HL-60 (cell line): Measurements from ENCODE around the gene RDH5.

ENCODE experiments used
- DNase-seq, 2 experiments: peaks; one replicate each; pipeline ENCODE4 v3.0.0-alpha.2; 2010 to 2020; ENCODE audit warnings: low read depth in 1 of 2, low spot score in 1 of 2
- H3K27ac ChIP-seq: fragments of 250-450 bp; sonication (Bioruptor Pico); replicated peaks from 2 replicates; pipeline ENCODE4 v1.5.1; 2020; ENCODE audit warnings: mild to moderate bottlenecking, moderate library complexity
- H3K27me3 ChIP-seq: fragments of 250-450 bp; sonication (Bioruptor Pico); 2 replicates; pipeline ENCODE4 v1.5.1; 2021; ENCODE audit warnings: mild to moderate bottlenecking, moderate library complexity; ENCODE audit not compliant: insufficient read depth, poor library complexity, severe bottlenecking
- H3K4me3 ChIP-seq: replicated peaks from 2 replicates; pipeline ENCODE4 v1.5.1; 2011; ENCODE audit warnings: mild to moderate bottlenecking, control low read depth, low read length; ENCODE audit not compliant: insufficient read depth
- GABPA ChIP-seq: IDR thresholded peaks from 2 replicates; pipeline ENCODE4 v1.6.1; 2012; ENCODE audit warnings: low read depth
- POLR2AphosphoS5 ChIP-seq: IDR thresholded peaks from 2 replicates; pipeline ENCODE4 v1.6.1; 2012; ENCODE audit warnings: low read depth
- SPI1 ChIP-seq: IDR thresholded peaks from 2 replicates; pipeline ENCODE4 v1.6.1; 2012; ENCODE audit warnings: low read depth, mild to moderate bottlenecking, borderline replicate concordance
- TF ChIP-seq, protein P1 (sequence below): IDR thresholded peaks from one replicate; pipeline ENCODE4 v1.5.1; 2011; ENCODE audit warnings: low read length, control low read depth, inconsistent platforms; ENCODE audit not compliant: insufficient read depth
- TF ChIP-seq, protein P2 (sequence below): IDR thresholded peaks from 2 replicates; pipeline ENCODE4 v1.6.1; 2012; ENCODE audit warnings: low read depth; ENCODE audit not compliant: insufficient replicate concordance

RDH5 gene

DNA sequence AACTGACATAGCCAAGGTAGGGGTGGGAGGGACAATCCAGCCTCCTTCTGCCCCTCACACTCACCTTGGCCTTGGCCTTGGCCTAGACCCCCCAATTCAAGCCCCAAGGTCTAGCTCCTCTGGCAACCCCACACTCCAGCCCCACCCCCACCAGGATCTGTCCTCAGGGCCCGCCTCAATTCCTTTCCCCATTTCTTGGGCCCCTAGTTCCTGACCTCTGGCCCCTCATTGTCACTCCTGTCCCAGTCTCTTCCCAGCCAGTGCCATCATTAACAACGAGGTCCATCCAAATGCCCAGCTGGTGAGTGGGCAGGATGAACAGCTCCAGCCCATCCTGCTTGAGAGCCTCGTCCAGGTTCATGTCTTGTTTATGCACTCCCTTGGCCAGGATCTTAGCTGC is 15.9 kb downstream of the RDH5 start:
- no peaks in the 10 kb centered on the region for H3K27me3 ChIP-seq
- H3K27ac ChIP-seq, result no peak overlapping the region
- no peak for DNase-seq
- no peak overlapping the region for H3K4me3 ChIP-seq
- TF ChIP-seq POLR2AphosphoS5 (no peak), GABPA (no peak), SPI1 (no peak)
- TF ChIP-seq, protein P1, sequence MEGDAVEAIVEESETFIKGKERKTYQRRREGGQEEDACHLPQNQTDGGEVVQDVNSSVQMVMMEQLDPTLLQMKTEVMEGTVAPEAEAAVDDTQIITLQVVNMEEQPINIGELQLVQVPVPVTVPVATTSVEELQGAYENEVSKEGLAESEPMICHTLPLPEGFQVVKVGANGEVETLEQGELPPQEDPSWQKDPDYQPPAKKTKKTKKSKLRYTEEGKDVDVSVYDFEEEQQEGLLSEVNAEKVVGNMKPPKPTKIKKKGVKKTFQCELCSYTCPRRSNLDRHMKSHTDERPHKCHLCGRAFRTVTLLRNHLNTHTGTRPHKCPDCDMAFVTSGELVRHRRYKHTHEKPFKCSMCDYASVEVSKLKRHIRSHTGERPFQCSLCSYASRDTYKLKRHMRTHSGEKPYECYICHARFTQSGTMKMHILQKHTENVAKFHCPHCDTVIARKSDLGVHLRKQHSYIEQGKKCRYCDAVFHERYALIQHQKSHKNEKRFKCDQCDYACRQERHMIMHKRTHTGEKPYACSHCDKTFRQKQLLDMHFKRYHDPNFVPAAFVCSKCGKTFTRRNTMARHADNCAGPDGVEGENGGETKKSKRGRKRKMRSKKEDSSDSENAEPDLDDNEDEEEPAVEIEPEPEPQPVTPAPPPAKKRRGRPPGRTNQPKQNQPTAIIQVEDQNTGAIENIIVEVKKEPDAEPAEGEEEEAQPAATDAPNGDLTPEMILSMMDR, result no peak
- TF ChIP-seq, protein P2, sequence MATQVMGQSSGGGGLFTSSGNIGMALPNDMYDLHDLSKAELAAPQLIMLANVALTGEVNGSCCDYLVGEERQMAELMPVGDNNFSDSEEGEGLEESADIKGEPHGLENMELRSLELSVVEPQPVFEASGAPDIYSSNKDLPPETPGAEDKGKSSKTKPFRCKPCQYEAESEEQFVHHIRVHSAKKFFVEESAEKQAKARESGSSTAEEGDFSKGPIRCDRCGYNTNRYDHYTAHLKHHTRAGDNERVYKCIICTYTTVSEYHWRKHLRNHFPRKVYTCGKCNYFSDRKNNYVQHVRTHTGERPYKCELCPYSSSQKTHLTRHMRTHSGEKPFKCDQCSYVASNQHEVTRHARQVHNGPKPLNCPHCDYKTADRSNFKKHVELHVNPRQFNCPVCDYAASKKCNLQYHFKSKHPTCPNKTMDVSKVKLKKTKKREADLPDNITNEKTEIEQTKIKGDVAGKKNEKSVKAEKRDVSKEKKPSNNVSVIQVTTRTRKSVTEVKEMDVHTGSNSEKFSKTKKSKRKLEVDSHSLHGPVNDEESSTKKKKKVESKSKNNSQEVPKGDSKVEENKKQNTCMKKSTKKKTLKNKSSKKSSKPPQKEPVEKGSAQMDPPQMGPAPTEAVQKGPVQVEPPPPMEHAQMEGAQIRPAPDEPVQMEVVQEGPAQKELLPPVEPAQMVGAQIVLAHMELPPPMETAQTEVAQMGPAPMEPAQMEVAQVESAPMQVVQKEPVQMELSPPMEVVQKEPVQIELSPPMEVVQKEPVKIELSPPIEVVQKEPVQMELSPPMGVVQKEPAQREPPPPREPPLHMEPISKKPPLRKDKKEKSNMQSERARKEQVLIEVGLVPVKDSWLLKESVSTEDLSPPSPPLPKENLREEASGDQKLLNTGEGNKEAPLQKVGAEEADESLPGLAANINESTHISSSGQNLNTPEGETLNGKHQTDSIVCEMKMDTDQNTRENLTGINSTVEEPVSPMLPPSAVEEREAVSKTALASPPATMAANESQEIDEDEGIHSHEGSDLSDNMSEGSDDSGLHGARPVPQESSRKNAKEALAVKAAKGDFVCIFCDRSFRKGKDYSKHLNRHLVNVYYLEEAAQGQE, result no peak

DNA sequence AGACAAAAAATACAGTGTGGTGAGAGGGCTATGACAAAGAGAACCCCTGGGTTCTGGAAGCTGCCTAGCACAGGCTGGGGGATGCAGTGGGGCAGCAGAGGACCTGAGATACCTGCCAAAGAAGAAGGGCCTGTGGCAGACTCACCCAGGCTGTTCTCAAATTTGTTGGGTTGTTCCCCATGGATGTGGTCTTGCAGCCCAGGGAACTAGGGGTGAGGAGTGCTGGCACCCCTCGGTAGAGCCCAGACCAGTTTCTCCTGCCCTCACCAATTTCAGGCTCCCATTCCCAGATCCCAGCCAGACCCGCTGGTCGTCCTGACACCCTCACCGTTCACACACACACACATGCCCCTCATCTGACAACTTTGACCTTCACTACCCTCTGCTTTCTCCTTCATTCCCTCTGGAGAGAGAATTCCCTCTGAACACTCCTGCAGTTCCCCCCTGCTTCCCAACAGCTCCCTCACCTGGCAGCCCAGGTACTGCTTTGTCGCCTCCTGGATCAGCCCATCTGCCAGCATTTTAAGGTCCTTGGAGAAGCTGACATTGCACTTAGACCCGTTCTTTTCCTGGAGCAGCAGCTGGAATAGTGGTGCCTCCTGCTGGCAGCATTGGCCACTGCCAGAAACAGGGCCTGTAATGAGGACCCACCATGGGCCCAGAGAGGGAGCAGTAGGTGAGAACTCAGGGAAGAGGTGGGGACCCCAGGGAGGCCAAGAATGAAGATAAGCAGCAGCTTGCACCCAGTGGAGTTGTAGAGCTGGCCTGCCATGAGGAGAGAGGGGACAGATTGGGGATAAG is 16.8 kb downstream of the RDH5 start:
- peak; percentile 55 to 74 for DNase-seq
- no peak overlapping the region for H3K27ac ChIP-seq
- H3K27me3 ChIP-seq, result peaks cover 4% of the 10 kb centered on the region
- TF ChIP-seq POLR2AphosphoS5, result no peak
- TF ChIP-seq SPI1, result no peak
- TF ChIP-seq, protein P2, result no peak
- TF ChIP-seq GABPA, result no peak
- TF ChIP-seq, protein P1, result peak; percentile 92
- H3K4me3 ChIP-seq, result no peak overlapping the region

DNA sequence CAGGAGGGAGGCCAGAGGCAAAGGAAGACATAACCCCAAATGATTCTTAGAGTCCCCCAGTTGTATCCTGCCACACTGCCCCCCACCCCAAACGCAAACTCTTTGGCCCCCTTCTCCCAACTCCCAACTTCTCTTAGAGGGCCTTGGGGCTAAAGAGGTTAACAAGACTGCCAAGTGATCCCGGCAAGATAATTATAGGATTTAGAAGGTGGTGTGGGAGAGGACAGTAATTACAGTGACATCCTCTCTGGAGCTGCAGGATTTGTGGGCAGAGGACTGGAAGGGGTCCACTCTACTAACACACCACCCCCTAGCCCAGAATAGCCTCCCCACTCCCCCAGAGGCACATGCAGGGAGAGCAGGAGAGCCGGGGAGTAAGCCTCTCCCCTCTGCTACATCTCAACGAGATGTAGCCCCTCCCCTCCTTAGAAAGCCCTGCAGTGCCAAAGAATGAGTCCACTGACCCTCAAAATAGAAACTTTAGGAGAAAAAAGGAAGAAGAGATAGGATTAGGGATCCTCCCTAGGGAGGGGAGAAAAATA is 17.5 kb downstream of the RDH5 start:
- Histone ChIP-seq H3K27me3 (peaks cover 6% of the 10 kb centered on the region), H3K4me3 (peak overlapping the region; percentile 57; the same call in 1 of the 2 replicates), H3K27ac (no peak overlapping the region; the same call in 1 of the 2 replicates)
- TF ChIP-seq, protein P2, result no peak
- TF ChIP-seq, protein P1, result no peak
- TF ChIP-seq POLR2AphosphoS5, result no peak
- TF ChIP-seq SPI1, result no peak
- no peak for TF ChIP-seq GABPA
- no peak for DNase-seq
